GM21447 (cell line): ENCODE measurements around the gene TBCC.

ENCODE experiments used
- ATAC-seq: cut with Tn5 transposase; IDR thresholded peaks from one replicate; pipeline ENCODE4 v1.9.1; 2021; ENCODE audit not compliant: unreplicated experiment

TBCC gene

DNA sequence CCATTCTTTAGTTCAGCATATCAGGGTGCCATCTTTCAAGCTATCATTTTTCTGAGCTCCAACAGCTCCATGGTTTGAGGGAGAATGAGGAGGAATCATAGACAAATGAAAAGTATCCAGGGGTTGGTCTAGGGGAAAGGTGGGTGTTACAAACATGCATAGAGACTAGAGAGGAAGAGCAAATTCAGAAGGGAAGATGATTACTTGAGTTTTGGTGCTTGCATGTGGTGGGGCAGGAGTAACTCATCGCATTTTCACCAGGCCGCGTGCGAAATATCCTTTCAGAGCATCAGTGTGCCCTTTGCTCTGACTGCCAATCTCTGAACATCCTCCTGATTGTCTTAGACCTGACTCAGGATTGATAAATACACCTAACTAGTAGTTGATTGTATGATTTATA lies 28.3 kb upstream of the TBCC start:
- no peak for ATAC-seq

DNA sequence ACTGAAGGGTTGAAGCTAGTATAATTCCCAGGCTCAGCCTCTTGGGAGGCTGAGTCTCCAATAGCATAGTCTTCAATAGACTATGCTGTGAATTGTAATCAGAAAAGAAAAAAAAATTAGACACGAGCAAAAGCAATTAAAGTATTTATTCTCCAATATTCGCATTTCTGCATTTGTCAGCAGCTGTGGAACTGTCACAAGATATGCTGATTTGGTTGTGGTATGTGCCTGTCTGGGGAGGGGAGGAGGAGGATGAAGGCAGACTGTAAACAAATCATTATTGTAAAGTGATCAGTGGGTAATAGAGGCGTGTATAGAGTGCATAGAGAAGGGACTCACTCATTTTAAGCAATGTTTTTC lies 25.8 kb upstream of the TBCC start:
- ATAC-seq = no peak

DNA sequence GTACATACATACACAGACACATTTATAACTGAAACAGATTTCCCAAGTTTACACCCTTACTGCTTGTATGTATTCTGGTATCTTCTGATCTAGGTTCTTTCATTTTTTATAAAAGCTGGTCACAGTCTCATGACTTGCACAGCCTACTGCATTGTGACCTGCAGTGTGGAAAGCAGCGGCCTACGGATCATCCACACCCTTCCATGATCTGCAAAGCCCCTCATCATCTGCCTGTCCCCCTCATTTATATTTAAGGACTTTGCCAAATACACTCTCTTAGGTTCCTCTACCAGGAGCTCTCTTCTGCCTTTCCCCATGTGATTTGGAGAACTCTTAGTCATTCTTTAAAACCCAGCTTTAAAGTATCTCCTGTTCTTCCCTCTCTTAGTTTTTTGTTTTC lies 23.9 kb upstream of the TBCC start:
- no peak for ATAC-seq

DNA sequence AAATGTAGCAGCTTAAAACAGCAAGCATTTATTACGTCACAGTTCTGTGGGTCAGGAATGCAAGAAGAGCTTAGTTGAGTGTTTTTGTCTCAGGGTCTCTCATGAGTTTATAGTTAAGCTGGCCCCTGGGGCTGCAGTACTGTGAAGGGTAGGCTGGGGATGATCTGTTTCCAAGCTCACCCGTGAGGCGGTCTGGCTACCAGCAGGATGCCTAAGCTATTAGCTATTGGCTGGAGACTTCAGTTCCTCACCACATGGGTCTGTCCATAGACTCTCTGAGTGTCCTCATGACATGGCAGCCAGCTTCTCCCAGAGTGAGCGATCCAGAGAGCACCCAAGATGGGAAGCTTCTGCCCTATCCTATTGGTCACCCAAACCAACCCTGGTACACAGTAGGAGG lies 23.1 kb upstream of the TBCC start:
- ATAC-seq = no peak

DNA sequence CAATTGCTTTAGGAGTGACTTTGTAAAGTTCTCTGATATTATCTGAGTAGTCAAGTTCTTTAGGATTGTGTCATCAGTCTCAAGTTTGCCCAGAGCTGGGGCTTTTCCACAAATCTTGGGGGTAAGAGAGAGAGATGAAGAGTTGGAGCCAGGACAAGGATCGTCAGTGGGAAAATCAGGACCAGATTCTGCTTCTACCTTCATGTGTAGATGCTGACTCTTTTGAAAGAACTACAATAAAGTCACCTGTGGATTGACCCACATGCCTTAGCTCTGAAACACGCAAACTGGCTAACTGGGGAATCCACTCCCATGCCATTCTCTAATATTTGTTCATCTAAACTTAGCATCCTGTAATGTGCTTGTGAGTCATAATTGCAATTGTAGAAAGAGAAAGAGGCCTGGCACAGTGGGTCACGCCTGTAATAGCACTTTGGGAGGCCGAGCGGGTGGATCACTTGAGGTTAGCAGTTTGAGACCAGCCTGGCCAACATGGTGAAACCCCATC lies 20.3 kb upstream of the TBCC start:
- no peak for ATAC-seq

DNA sequence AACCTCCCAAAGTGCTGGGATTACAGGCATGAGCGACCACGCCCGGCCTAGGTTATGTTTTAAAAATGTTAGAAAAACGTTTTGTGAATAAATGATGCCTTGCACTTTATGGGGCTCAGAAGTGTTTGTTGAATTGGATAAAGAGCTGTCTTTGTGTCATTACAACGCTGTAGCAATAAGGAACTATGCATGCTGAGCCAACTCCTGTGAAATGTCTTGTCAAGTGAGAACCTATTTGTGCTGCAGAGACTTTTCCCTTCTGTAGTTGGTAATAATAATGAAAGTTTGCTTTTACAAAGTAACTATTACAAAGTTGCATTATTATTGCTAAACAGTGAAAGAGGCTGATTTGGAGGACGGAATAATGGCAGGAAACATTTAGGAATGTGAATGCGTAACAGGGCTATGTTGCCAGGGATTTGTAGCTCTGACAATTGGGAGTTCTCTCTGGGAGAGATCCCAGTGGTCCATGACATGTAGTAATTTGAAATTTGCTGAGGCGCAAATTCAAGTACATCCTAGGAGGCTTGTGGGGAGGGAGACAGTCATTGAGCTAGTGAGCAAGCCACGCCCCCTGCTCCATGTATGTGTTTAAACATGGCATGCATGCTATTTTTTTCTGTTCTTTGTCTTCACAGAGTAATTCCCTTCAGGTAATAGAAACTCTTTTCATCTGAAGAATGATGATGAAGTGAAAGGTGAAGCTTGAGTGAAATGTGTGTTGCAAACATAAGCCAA lies 19.2 kb upstream of the TBCC start:
- ATAC-seq = no peak

DNA sequence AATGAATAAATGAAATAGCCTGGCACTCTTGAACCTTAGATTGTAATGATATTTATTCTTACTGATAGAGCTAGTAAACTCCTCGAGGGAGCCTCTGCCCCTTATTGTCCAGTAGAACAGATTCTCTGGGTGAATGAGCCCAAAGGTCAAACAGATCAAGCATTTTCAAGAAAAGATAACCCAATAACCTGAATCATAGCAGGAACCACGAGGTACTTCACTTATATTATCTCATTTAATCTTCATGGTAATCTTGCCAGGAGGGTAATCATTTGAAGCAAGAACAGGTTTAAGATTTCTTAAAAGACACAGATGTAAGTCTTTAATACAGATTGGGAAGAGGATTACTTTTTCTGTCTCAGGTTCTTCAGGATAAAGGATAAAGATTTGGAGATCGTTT lies 17.0 kb upstream of the TBCC start:
- ATAC-seq = no peak

DNA sequence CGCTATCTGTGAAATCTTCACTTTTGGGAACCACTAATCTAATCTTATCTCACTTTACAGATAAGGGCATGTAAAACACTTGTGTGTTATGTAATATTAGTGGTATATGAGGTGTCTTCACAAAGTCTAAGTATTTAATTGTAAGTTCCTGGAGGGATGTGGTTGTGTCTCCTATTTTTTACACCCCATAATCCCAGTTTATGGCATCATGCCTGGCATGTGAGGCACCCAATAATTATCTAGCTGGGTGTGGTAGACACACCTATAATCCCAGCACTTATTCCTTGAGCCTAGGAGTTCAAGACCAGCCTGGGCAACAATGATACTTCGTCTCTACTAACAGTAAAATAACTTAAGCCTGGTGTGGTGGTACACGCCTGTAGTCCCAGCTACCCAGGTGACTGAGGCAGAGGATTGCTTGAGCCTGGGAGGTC lies 16.5 kb upstream of the TBCC start:
- no peak for ATAC-seq

DNA sequence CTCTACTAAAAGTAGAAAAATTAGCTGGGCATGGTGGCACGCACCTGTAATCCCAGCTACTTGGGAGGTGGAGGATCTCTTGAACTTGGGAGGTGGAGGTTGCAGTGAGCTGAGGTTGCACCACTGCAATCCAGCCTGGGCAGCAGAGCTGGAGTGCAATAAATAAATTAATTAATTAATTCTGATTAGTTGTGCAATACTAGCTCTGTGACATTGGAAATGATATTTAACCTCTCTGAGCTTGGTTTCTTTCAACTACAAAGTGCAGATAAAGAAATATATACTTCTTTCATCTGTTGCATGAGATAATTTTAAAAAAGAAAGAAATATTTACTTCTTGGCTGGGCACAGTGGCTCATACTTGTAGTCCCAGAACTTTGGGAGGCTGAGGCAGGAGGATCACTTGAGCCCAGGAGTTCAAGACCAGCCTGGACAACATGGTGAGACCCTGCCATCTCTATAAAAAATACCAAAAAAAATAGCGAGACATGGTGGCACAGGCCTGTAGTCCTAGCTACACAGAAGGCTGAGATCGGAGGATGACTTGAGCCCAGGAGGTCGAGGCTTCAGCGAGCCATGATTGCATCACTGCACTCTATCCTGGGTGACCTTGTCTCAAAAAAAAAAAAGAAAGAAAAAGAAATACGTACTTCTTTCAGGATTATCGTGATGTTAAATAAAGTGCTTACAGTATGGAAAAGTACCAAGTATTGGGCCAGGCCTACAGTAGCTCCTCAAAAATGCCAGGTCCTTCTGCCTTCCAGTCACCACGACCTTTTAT lies 15.6 kb upstream of the TBCC start:
- no peak for ATAC-seq

DNA sequence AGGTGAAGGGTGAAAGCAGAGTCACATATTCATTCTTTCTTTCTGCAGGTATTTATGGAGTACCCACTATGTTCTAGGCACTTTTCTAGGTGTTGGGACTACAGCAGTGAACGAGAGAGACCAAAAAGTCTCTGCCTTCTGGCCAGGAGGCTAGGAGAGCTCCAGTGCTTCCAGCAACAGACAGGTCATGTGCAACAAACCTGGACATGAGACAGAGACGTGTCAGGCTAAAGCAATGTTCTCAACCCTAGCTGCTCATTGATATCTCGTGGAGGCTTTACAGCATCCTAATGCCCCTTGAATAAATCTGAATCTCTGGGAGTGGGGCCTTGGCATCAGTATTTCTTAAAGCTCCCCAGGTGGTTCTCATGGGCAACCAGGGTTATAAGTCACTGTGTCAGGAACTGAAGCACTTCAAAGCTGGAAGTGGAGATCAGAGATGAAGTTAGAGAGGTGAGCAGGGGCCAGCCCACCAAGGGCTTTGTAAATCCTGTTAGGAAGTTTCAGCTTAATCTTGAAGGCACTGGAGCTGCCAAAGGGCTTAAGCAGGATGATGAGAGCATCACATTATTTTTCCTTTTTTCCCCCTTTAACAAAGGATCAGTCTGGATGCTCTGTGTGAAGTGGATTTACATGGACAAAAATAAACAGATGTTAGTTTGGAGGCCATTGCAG lies 13.0 kb upstream of the TBCC start:
- ATAC-seq = no peak

DNA sequence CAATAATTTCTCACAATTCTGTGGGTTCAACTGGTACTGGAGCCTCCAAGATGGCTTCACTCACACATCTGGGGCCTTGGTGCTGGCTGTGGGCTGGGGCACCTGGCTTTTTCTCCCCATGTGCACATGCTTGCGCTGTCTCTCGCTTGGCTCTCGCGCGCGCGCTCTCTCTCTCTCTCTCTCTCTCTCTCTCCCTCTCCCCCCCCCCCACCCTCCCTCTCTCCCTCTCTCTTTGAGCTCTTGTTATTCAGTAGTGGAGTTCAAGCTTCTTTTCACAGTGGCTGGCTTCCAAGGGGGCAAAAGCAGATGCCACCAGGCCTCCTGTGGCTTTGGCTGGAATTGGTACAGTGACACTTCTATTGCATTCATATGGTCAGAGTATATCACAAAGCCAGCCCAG lies 10.8 kb upstream of the TBCC start:
- no peak for ATAC-seq

DNA sequence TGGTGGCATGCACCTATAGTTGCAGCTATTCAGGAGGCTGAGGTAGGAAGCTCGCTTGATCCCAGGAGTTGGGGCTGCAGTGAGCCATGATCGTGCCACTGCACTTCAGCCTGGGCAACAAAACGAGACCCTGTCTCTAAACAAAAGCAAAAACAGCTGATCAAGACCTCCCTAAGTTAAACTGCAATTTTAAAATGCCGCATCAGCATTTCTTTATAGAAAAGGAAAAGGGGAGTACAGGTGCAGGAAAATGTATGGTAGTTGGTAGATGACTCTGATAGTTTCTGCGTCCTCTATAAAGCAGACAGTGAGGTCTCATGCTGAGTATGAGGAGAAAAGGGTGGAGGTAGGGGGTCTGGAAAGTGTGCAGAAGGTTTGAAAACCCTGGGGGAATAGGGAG lies 8.9 kb upstream of the TBCC start:
- ATAC-seq = no peak

DNA sequence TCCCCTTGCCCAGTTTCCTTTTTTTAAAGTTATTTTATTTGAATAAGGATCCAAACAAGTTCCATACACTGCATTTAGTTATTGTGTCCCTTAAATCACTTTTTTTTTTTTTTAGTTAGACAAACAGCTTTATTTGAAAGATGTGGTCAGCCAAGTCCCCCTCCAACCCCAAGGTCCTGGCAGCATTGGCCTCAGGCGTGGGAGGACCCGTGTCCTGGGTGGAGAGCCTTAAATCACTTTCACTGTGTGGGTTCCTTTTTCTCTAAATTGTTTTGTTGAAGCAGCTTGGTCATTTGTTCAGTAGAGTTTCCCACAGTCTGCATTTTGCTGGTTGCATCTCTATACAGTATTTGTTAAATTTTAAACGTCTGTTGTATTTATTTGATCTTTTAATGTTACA lies 5.2 kb upstream of the TBCC start:
- ATAC-seq = no peak

DNA sequence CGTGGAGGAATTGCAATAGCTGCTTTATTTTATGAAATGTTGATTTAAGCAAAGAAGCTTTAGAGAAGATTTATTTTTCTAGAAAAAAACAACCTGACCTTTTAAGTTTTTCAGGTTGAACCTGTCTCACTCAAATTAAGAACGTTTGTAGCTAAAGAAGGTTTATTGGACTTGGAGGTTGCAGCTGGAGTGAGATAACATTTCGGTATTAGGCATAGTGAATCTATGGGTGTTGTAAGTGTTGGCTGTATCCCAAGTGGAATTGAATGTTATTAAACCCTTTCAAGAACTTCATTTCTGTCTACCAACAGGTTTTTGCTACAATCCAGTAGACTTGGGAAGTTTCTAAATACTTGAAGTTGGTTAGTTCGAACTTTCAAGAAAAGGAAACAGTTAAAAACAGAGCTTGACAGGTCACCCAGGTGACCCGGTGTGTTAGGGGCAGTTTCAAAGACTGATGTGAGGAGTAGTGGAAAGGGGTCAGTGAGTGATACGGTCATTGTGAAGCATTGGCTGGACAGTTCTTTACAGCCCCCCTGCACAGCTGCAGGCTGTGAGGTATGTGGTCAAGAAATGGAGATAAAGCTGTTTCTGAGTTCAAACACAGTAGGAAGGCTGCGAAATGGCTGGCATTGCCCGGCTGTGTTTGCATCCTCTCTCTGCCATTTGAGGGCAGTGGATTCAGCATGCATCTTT lies 2.4 kb upstream of the TBCC start:
- ATAC-seq = no peak

DNA sequence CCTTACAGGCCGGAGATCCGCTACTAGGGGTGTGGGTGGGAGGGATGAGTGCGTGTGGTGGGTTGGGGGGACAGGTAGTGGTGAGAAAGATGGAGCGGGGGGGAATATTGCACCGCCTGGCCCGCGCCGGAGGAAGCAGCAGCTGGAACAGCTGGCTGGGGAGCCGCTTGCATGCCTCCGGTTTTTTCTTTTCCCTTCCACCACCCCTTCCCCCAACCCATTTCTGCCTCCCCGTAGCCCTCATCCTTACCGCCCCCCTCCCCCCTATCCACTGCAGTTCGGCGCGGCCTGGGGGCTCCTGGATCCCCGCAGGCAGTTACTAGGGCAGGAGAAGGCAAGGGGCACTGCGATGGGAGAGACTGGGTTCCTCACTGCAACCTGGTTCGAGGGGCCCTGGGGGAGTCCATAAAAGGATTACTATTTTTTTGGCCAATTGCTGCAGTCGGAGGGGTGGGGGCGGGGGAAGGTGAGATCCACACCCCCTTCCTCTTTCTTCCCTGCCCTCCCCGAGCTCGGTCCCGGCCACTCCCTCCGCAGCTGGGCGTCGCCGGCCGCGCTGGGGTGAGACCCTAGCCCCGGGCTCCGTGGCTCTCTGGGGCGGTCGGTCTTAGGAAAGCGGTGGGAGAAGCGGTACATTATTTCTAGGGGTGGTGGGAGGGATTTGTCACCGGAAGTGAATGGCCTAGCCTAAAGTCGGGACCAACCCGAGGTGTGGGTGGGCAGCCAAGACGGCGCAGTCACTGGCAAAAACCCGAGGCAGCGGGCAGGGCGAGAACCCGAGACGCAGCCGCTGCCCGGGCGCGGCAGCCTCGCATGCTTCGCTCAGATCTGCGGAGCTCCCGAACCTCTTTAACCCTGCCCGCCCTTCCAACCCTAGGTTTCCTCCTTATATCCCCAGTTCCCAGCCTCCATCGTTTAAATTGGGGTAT lies 824 bp upstream of the TBCC start:
- ATAC-seq = peak; percentile 50

DNA sequence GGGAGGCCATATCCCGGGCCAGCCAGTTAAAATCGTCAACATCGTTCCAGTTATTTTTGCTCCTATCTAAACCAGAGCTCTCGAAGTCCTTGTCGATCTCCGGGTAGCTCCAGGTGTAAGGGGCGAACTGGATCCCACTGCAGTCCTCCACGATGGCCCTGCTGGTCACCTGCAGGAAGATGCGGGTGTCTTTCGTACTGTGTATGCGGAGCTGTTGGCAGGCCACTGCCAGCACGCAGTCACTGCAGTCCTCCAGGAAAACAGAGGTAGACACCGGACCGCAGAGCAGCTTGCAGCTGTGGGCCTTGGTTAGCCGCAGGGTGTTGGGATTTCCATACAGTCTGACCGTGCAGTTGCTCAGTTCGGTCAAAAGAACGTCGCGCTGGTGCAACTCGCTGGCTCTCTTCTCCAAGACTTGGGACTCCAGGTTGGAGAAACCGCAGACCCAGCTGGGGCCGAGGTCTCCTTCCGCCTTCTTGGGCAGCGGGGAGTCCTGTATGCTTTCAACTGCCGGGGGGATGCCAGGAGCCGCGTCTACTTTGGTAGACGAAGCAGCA lies 742 bp downstream of the TBCC start:
- ATAC-seq = no peak

DNA sequence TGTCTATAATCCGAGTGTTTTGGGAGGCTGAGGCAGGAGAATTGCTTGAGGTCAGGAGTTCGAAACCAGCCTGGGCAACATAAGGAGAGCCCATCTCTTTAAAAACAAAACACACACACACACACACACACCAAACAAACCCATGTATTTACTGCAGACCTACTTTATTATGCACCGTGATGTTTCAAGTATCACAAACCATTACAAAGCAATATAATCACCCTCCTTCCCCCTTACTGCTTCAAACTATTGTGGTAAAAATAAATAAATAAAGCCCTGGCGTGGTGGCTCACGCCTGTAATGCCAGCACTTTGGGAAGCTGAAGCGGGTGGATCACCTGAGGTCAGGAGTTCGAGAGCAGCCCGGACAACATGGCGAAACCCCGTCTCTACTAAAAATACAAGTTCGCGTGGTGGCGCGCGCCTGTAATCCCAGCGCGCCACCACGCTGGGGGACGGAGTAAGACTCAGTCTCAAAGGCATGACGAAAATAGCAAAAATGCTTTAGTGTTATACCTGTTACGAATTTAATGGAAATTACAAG lies 1.5 kb downstream of the TBCC start:
- ATAC-seq = no peak

DNA sequence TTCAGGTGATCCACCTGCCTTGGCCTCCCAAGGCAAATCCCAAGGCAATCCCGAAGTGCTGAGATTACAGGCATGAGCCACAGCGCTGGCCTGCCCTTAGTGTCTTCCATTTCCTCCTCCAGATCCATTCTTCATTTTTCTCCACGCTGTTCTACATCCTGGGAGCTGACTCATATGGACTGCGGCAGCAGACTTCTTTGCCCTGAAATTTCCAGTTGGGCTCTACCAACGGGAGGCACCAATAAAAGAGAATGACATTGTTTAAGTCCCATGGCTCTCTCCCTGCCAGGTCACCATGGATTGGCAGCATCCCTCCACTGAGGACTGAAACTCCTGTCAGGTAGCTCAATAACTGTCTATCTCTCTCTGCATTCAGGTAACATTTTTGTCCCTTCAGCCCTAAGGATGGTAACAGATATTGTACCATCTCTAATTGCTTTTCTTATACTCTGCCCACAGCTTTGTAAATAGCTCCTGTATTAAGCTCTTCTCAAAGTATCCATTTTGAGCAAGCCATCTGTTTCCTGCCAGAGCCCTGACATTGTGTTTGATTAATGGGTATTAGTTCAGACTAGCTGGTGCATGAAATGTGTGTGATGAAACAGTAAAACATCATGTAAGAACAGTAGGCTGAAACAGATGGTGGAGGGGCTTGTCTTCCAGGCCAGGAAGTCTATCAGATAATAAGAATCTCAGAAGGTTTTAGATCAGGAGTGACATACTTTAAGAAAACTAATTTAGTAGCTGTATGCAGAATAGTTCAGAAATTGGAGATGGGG lies 3.6 kb downstream of the TBCC start:
- ATAC-seq = no peak

DNA sequence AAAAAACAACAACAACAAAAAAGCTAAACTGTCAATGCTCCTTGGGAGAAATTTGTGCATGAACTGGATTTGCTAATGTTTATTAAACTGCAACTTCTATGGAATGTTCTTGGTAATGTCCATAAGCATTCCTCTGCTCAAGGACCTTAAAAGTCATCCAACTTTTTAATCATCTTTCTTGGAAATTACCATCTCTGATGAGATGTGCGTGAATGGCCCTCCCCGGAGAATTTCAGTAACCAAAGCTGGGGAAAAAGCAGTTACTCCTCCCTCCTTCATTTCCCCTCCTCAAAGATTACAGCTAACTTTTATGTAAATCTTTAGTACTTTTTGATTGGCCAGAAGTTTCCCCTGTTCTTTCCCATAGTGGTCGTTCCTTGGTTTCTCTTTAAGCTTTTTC lies 5.2 kb downstream of the TBCC start:
- ATAC-seq = no peak
